ENCODE data around the gene SEC22A. TPM values are rescaled to one million over a fixed set of nuclear protein-coding genes. Genes with fewer than 3 reads are reported as not detected.

SEC22A gene
- total and polyA plus RNA-seq, 2 of the 13 experiments (the other 11 are each of a cell fraction or from before 2014, with no cell fraction given) = 14.1 to 17.3 TPM

GRCh38 chr3:123275691-123276090 lies 73.9 kb downstream of the SEC22A start:
- no TSS peak for BruUV-seq (replicated peaks)
- CTCF ChIA-PET (ENCODE audit: low intra/inter-chr PET ratio, low total read pairs) = no interaction called here
- POLR2A ChIA-PET = no interaction called here

More at GRCh38 chr3:123275691-123276090, 73.9 kb downstream of the SEC22A start:
- Histone ChIP-seq H3K9me3 (ENCODE audit: low read length) (no peaks in the 10 kb centered on the region), H3K27ac (ENCODE audit: extremely low read length, insufficient read depth, low read length) (no peak overlapping the region), H3K9ac (ENCODE audit: insufficient read depth, low read depth, low read length) (no peak overlapping the region), H4K20me1 (ENCODE audit: insufficient read depth, low read length) (no peaks in the 10 kb centered on the region), H3K4me1 (ENCODE audit: insufficient read depth, low read length) (peaks cover 11% of the 10 kb centered on the region; the same call in 1 of the 2 replicates), H3K4me2 (ENCODE audit: low read depth, low read length) (no peak overlapping the region), H3K27me3 (ENCODE audit: control insufficient read depth in 1 of 2, insufficient read depth in 2 of 2, low read length in 2 of 2) (no peaks in the 10 kb centered on the region; a peak in 1 of 5 replicates), H3K79me2 (ENCODE audit: insufficient read depth, low read length) (no peaks in the 10 kb centered on the region), H3K36me3 (replicated peaks in 1 of 2; ENCODE audit: control insufficient read depth in 1 of 2, insufficient read depth in 2 of 2, low read length in 2 of 2) (0 out of 5 replicates have a peak, but pooled peaks cover 0 to 5% of the 10 kb centered on the region in 2 experiments), H2AFZ (ENCODE audit: low read length) (no peak overlapping the region), H3K4me3 (replicated peaks in 1 of 3; ENCODE audit: insufficient read depth in 1 of 3, low read depth in 2 of 3, low read length in 3 of 3) (no peak overlapping the region)
- ATAC-seq (no peak), FAIRE-seq (no peak), DNase-seq (ENCODE audit: low spot score) (no peak)
- WGBS (ENCODE audit: low lambda C conversion rate) = 67% methylated on average over 3 of the region's 3 CpGs
- TF ChIP-seq SOX13 (IDR thresholded peaks at IDR 0.05) (no peak), SOX13 (CRISPR knock-in tag; conservative IDR thresholded peaks at IDR 0.05 in 1 of 2, IDR thresholded peaks at IDR 0.05 in 1 of 2) (no peak), ZMYM2 (CRISPR knock-in tag; IDR thresholded peaks at IDR 0.05) (no peak), TBX3 (IDR thresholded peaks at IDR 0.05; ENCODE audit: borderline replicate concordance) (no peak), ATF7-NPFF (CRISPR knock-in tag; IDR thresholded peaks at IDR 0.05; ENCODE audit: low read depth) (no peak), STAT6 (CRISPR knock-in tag; IDR thresholded peaks at IDR 0.05; ENCODE audit: borderline replicate concordance) (no peak), ZNF382 (CRISPR knock-in tag; IDR thresholded peaks at IDR 0.05; ENCODE audit: borderline replicate concordance) (no peak), THAP11 (CRISPR knock-in tag; IDR thresholded peaks at IDR 0.05) (no peak), YEATS2 (CRISPR knock-in tag; IDR thresholded peaks at IDR 0.05; ENCODE audit: borderline replicate concordance) (no peak), SRY (CRISPR knock-in tag; IDR thresholded peaks at IDR 0.05) (no peak), HOXA3 (CRISPR knock-in tag; IDR thresholded peaks at IDR 0.05) (no peak), E2F2 (CRISPR knock-in tag; IDR thresholded peaks at IDR 0.05; ENCODE audit: borderline replicate concordance) (no peak), HNRNPH1 (optimal IDR thresholded peaks at IDR 0.05; ENCODE audit: low read depth, low read length) (no peak), DNMT1 (CRISPR knock-in tag; IDR thresholded peaks at IDR 0.05) (no peak), ZNF441 (CRISPR knock-in tag; IDR thresholded peaks at IDR 0.05; ENCODE audit: borderline replicate concordance) (no peak)
- in situ Hi-C loops (cut with HindIII; ENCODE audit: extremely low pct_ligation_motif_present, low pct_unique_long_range_greater_than_20kb) (no loop called here), intact Hi-C loops (cut with micrococcal nuclease; ENCODE audit: unreplicated experiment) (no loop called here)
